HG03139 (cell line): ENCODE measurements around the gene TCTN1.
"Not testable (repeated sequence)": the region's sequence is repeated elsewhere in the genome, so short reads cannot be mapped to it uniquely, and the experiment has no call there.

ENCODE experiments used
- ATAC-seq: cut with Tn5 transposase; IDR thresholded peaks from one replicate; pipeline ENCODE4 v1.9.1; 2021; ENCODE audit not compliant: unreplicated experiment

The TCTN1 gene

GRCh38 chr12:110613771-110614684 is at the start of gene TCTN1:
TSS of gene TCTN1 (plus strand) at chr12:110614129. CDS start at chr12:110614183, 54 bp downstream.
- peak; percentile 91 for ATAC-seq

GRCh38 chr12:110564471-110564991 is 49.4 kb upstream of the TCTN1 start:
- ATAC-seq = no peak

GRCh38 chr12:110565894-110566871 is 47.7 kb upstream of the TCTN1 start:
- ATAC-seq = no peak

- no peak for ATAC-seq
Observed at GRCh38 chr12:110566993-110567392, 46.9 kb upstream of the TCTN1 start.

- ATAC-seq = no peak
Observed at GRCh38 chr12:110568752-110569151, 45.2 kb upstream of the TCTN1 start.

- not testable (repeated sequence) for ATAC-seq
Observed at GRCh38 chr12:110569838-110570237, 44.1 kb upstream of the TCTN1 start.

- not testable (repeated sequence) for ATAC-seq
Observed at GRCh38 chr12:110570798-110571197, 43.1 kb upstream of the TCTN1 start.

GRCh38 chr12:110574044-110574443 is 39.9 kb upstream of the TCTN1 start:
- no peak for ATAC-seq

- ATAC-seq = not testable (repeated sequence)
Observed at GRCh38 chr12:110574717-110575230, 39.2 kb upstream of the TCTN1 start.

- no peak for ATAC-seq
Observed at GRCh38 chr12:110575326-110575725, 38.6 kb upstream of the TCTN1 start.

GRCh38 chr12:110576504-110576903 is 37.4 kb upstream of the TCTN1 start:
- ATAC-seq = no peak

- ATAC-seq = no peak
Observed at GRCh38 chr12:110577864-110578693, 35.9 kb upstream of the TCTN1 start.

GRCh38 chr12:110578694-110579534 is 35.0 kb upstream of the TCTN1 start:
- no peak for ATAC-seq

GRCh38 chr12:110579535-110580253 is 34.2 kb upstream of the TCTN1 start:
- no peak for ATAC-seq

- ATAC-seq = no peak
Observed at GRCh38 chr12:110581931-110582275, 32.0 kb upstream of the TCTN1 start.

- ATAC-seq = peak; percentile 32
Observed at GRCh38 chr12:110582276-110583136, 31.4 kb upstream of the TCTN1 start.

GRCh38 chr12:110583137-110584059 is 30.5 kb upstream of the TCTN1 start, which contains the start of gene PPTC7:
TSS of gene PPTC7 (minus strand) at chr12:110583318. CDS start at chr12:110583031, 287 bp downstream.
- ATAC-seq = peak; percentile 84
